Left renal pelvis (tissue), 4 donors: Measurements from ENCODE around the gene ENO2. TPM values are rescaled to one million over a fixed set of nuclear protein-coding genes. Genes with fewer than 3 reads are reported as not detected.
A peak's percentile ranks its signal among the peaks of the same experiment; 100 is the strongest.

Experiments used
- DNase-seq, 4 donors: peaks; one replicate each; pipeline ENCODE4 v3.0.0-alpha.2; 2013; ENCODE audit warnings: low read depth in 4 of 4, low spot score in 3 of 4
- polyA plus RNA-seq, 4 donors: library from polyadenylated mRNA; unstranded; fragments of 120-200 nt; gene quantifications; one replicate each; pipeline ENCODE4 v1.2.1, GENCODE V29; 2013; ENCODE audit not compliant: insufficient read length in 4 of 4

The ENO2 gene
- polyA plus RNA-seq, 4 donors, result 10.5 to 16.4 (median 14.2) TPM

- DNase-seq, result peak in 1 of 4 donors; percentile 78
Measured at GRCh38 chr12:6946033-6946919, 31.9 kb downstream of the ENO2 start.

- no peak for DNase-seq
Measured at GRCh38 chr12:6946920-6947374, 32.6 kb downstream of the ENO2 start.

DNA sequence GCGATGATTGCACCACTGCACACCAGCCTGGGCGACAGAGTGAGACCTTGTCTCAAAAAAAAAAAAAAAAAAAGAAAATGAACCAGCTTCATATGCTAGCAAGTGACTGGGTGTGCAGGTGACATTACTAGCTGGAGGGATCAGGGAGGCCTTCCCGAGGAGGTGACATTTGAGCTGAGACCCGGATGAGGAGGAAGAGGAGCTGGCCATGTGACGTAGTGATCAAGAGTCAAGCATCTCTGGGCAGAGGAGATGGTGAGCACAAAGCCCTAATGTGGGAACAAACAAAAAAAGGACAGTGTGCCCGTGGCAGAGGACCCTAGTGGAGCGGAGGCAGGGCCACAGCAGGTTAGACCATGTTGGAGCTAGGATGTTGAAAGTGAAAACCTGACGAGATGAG lies 33.2 kb downstream of the ENO2 start:
- DNase-seq, result no peak

DNA sequence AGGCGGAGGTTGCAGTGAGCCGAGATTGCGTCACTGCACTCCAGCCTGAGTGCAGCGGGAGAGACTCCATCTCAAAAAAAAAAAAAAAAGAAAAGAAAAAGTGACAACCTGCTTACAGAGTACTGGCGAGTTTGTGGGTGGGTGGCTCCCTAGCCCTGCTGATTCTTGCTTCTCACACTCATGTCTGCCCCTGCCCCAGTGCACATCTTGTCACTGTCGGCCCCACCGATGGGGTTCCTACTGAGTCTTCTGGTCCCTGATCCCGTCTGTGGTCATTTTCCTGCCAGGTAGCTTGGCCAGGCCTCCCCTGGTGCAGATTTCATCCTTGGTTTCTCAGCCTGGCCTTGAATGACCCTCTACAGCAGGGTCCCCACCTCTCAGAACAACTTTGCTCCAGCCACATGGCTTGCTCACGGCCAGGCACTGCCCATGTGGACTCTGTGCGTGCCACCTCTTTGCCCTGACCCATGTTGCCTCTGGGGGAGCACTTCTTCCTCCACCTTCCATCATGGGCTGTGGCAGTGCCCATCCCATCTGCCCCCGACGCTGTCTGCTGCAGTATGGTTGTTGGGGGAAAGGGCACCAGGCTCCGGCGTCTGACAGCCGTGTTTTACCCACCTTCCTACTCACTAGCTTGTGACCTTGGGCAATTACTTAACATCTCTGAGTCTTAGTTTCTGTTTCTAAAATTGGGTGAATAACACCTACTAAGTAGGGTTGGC lies 34.7 kb downstream of the ENO2 start:
- no peak for DNase-seq

DNA sequence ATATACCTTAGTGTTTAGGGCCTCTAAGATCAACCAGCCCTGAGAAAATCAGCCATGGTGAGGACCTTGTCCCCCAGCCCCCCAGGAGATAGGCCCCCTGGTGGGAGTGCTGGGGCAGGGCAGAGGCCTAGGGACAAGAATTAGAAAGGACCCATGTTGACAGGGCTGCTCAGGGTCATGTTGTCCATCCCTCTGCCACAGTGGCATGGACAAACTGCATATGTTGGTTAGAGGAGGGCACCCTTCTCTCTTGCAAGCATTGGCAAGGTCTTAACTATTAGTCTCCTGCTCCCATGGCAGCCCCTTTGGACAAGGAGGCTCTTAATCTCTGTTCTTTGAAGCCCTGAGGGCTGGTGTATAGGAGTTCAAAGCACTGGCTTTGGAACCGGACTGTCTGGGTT lies 36.0 kb downstream of the ENO2 start:
- DNase-seq, result no peak

- no peak for DNase-seq
Measured at GRCh38 chr12:6950811-6951540, 36.6 kb downstream of the ENO2 start, which contains the start of gene PTPN6. Gene PTPN6 (plus strand): TSS chr12:6951356. CDS start chr12:6951513, 157 bp downstream.

DNA sequence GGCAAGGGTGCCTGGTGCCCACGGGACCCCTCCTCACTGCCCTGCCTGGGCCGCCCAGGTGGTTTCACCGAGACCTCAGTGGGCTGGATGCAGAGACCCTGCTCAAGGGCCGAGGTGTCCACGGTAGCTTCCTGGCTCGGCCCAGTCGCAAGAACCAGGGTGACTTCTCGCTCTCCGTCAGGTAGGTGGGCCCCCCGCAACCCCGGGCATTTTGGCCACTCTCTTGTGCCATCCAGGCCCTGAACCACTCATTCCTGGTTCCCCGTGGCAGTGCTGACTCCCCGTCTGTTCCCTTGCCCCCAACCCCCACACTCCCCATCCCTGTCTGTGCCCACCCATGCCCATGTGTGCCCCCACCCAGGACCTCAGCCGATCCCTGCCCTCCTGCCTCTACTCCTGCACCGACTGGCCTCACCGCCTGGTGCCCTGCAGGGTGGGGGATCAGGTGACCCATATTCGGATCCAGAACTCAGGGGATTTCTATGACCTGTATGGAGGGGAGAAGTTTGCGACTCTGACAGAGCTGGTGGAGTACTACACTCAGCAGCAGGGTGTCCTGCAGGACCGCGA lies 37.3 kb downstream of the ENO2 start:
- no peak for DNase-seq

GRCh38 chr12:6952121-6952862 lies 37.9 kb downstream of the ENO2 start:
- DNase-seq, result no peak

DNA sequence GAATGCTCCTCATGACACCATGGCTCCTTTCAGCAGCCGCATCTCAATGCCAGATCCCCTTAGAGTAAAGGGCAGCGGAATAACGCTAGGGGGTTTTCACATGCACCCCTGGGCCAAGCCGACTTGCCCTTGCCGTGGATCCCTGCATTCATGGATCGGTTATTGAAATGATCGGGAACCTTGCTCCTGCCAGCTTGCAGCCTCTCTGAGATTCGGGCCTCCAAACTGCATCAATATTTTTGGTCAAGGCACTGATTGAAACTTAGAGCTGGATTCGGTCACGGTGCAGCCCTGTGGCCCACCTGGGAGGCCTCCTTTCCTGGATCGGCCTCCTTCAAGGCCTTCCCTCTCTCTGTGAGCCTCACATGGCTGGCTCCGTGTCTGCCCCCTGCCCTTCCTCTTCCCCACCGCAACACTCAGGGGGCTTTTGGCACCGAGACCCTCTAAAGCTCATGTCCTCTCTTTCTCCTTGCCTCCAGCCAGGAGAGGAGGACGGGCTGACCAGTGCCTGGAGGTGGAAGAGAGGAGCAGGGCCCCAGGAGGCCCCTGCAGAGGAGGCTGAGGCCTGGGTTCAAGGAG lies 38.6 kb downstream of the ENO2 start:
- no peak for DNase-seq

GRCh38 chr12:6953442-6954315 lies 39.3 kb downstream of the ENO2 start:
- no peak for DNase-seq

GRCh38 chr12:6954316-6955107 lies 40.1 kb downstream of the ENO2 start:
- no peak for DNase-seq

- DNase-seq, result no peak
Measured at GRCh38 chr12:6955108-6956020, 41.0 kb downstream of the ENO2 start.

- no peak for DNase-seq
Measured at GRCh38 chr12:6956021-6956727, 41.8 kb downstream of the ENO2 start.

DNA sequence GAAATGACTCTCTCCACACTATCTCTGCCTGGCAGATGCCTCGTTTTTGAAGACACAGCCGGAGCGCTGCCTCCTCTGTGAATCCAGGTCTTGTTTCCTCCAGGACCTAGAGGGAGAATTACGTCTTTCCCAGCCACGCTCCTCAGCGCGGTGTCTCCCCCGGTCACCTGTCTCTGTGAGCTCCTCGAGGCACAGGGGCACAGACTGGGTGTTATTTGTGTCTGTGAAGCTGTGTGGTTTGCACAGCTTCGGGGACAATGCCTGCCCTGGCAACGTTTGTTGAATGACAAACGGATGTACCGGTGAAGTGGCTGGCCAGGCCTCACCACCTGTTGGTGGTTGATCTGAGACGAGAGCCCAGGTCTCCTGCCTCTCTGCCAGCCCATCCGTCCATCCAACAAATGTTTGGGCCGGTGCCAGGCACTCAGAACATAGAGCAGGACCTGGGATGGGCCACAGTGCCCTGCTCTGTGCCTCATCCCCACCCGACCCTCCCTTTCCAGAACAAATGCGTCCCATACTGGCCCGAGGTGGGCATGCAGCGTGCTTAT lies 42.8 kb downstream of the ENO2 start:
- no peak for DNase-seq

- no peak for DNase-seq
Measured at GRCh38 chr12:6957741-6958608, 43.6 kb downstream of the ENO2 start.
